Renal pelvis (tissue), 12 donors: ENCODE data around the gene DNMT3B. TPM values are rescaled to one million over a fixed set of nuclear protein-coding genes. Genes with fewer than 3 reads are reported as not detected.
A peak's percentile ranks its signal among the peaks of the same experiment; 100 is the strongest.
"Not testable (repeated sequence)": the region's sequence is repeated elsewhere in the genome, so short reads cannot be mapped to it uniquely, and the experiment has no call there.

Experiments used
- DNase-seq: peaks from one replicate; pipeline ENCODE4 v3.0.0-alpha.2; 2013
- long read RNA-seq, 16 experiments: transcript quantifications; one replicate each; lab custom pipeline, GENCODE V29; 2026
- polyA plus RNA-seq, 3 donors: library from polyadenylated mRNA; unstranded; fragments of 120-200 nt; gene quantifications; one replicate each; pipeline ENCODE4 v1.2.1, GENCODE V29; 2013; ENCODE audit not compliant: insufficient read length in 3 of 3

DNMT3B gene
- 1 to 10 TPM; 7.8 to 9.9 (median 8.6) TPM for polyA plus RNA-seq
- long read RNA-seq, donor 1: 0 reads
- long read RNA-seq, donor 2: 0 reads
- long read RNA-seq, donor 3: 0 reads
- long read RNA-seq, donor 4: 0 reads
- long read RNA-seq, donor 5: 0 reads
- long read RNA-seq, donor 6: 0 reads
- long read RNA-seq, donor 7: 0 reads
- long read RNA-seq, donor 8: 0 reads
- long read RNA-seq, donor 9, full-length matches to known transcripts: 1 of 1 reads
- long read RNA-seq, donor 9, partial matches to known transcripts: 0 of 1 reads
- long read RNA-seq, donor 9, other reads (novel, unspliced or antisense): 0 of 1 reads
- long read RNA-seq, donor 10: 0 reads
- long read RNA-seq, donor 11: 0 reads
- long read RNA-seq, donor 12, full-length matches to known transcripts: 1 of 1 reads
- long read RNA-seq, donor 12, partial matches to known transcripts: 0 of 1 reads
- long read RNA-seq, donor 12, other reads (novel, unspliced or antisense): 0 of 1 reads
- long read RNA-seq, donor 13: 0 reads
- long read RNA-seq, donor 14: 0 reads
- long read RNA-seq, donor 15, full-length matches to known transcripts: 1 of 6 reads
- long read RNA-seq, donor 15, partial matches to known transcripts: 5 of 6 reads
- long read RNA-seq, donor 15, other reads (novel, unspliced or antisense): 0 of 6 reads
- long read RNA-seq, donor 16, partial matches to known transcripts: 0 of 1 reads
- long read RNA-seq, donor 16, other reads (novel, unspliced or antisense): 0 of 1 reads

- DNase-seq: peak; percentile 74
These were observed at the start of gene DNMT3B for GRCh38 chr20:32761831-32762753. DNMT3B (plus strand) TSS chr20:32762385; CDS start chr20:32780324, 17,939 bp downstream.

GRCh38 chr20:32718749-32719348, 43.3 kb upstream of the DNMT3B start:
- DNase-seq: no peak

GRCh38 chr20:32727683-32728082, 34.5 kb upstream of the DNMT3B start:
- DNase-seq: no peak

GRCh38 chr20:32728435-32728834, 33.8 kb upstream of the DNMT3B start:
- DNase-seq: not testable (repeated sequence)

GRCh38 chr20:32729334-32729733, 32.9 kb upstream of the DNMT3B start:
- not testable (repeated sequence) for DNase-seq

- DNase-seq: no peak
These were observed 30.3 kb upstream of the DNMT3B start for GRCh38 chr20:32731882-32732266.

- DNase-seq: no peak
These were observed 24.6 kb upstream of the DNMT3B start for GRCh38 chr20:32737371-32738223.

- no peak for DNase-seq
These were observed 21.0 kb upstream of the DNMT3B start for GRCh38 chr20:32741151-32741550.

GRCh38 chr20:32742322-32743236, 19.6 kb upstream of the DNMT3B start:
- no peak for DNase-seq

- no peak for DNase-seq
These were observed 18.7 kb upstream of the DNMT3B start, which contains the start of gene COMMD7 for GRCh38 chr20:32743237-32744112. COMMD7 (minus strand) TSS chr20:32743467; CDS start chr20:32743391, 76 bp downstream.

- DNase-seq: no peak
These were observed 12.1 kb upstream of the DNMT3B start for GRCh38 chr20:32749914-32750637.

GRCh38 chr20:32751293-32751692, 10.9 kb upstream of the DNMT3B start:
- DNase-seq: no peak

- no peak for DNase-seq
These were observed 10.3 kb upstream of the DNMT3B start for GRCh38 chr20:32751702-32752457.

- no peak for DNase-seq
These were observed 9.5 kb upstream of the DNMT3B start for GRCh38 chr20:32752458-32753250.

- no peak for DNase-seq
These were observed 8.5 kb upstream of the DNMT3B start for GRCh38 chr20:32753731-32754130.

GRCh38 chr20:32756156-32756555, 6.0 kb upstream of the DNMT3B start:
- no peak for DNase-seq
